WI38 (cell line): Measurements from ENCODE around the gene MGAT1.
A peak's percentile ranks its signal among the peaks of the same experiment; 100 is the strongest.

Source experiments
- H3K4me3 ChIP-seq: 2 replicates; pipeline ENCODE4 v1.5.1; 2011; ENCODE audit warnings: low read depth, mild to moderate bottlenecking, control low read depth, low read length
- TF ChIP-seq, protein P1 (sequence below): IDR thresholded peaks from 2 replicates; pipeline ENCODE4 v1.5.1; 2012; ENCODE audit warnings: low read depth, mild to moderate bottlenecking, control low read depth, low read length

The MGAT1 gene

GRCh38 chr5:180802325-180803180, at the start of gene MGAT1:
MGAT1 (minus strand) TSS chr5:180802806; CDS start chr5:180792971, 9,835 bp downstream.
- TF ChIP-seq, protein P1, sequence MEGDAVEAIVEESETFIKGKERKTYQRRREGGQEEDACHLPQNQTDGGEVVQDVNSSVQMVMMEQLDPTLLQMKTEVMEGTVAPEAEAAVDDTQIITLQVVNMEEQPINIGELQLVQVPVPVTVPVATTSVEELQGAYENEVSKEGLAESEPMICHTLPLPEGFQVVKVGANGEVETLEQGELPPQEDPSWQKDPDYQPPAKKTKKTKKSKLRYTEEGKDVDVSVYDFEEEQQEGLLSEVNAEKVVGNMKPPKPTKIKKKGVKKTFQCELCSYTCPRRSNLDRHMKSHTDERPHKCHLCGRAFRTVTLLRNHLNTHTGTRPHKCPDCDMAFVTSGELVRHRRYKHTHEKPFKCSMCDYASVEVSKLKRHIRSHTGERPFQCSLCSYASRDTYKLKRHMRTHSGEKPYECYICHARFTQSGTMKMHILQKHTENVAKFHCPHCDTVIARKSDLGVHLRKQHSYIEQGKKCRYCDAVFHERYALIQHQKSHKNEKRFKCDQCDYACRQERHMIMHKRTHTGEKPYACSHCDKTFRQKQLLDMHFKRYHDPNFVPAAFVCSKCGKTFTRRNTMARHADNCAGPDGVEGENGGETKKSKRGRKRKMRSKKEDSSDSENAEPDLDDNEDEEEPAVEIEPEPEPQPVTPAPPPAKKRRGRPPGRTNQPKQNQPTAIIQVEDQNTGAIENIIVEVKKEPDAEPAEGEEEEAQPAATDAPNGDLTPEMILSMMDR, result no peak
- peak within 1 kb of the TSS; percentile 88 for H3K4me3 ChIP-seq

- TF ChIP-seq, protein P1, result no peak
- no peak overlapping the region for H3K4me3 ChIP-seq
Measured at GRCh38 chr5:180850434-180851078, 48.0 kb upstream of the MGAT1 start.

GRCh38 chr5:180849827-180850226, 47.2 kb upstream of the MGAT1 start:
- TF ChIP-seq, protein P1, result no peak
- H3K4me3 ChIP-seq, result no peak overlapping the region

DNA sequence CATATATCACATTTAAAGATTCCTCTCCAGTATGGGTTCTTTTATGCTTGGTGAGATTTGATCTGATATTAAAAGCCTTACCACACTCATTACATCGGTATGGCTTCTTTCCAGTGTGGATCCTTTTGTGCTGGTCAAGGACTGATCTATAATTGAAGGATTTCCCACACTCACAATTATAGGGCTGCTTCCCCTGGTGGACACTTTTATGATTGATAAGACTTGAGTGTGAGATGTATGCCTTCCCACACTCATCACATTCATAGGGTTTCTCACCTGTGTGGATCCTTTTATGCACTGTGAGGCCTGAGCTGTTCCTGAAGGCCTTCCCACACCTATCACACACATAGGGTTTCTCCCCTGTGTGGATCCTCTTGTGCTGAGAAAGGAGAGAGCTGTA, 46.3 kb upstream of the MGAT1 start:
- TF ChIP-seq, protein P1, result no peak
- H3K4me3 ChIP-seq, result no peak overlapping the region

DNA sequence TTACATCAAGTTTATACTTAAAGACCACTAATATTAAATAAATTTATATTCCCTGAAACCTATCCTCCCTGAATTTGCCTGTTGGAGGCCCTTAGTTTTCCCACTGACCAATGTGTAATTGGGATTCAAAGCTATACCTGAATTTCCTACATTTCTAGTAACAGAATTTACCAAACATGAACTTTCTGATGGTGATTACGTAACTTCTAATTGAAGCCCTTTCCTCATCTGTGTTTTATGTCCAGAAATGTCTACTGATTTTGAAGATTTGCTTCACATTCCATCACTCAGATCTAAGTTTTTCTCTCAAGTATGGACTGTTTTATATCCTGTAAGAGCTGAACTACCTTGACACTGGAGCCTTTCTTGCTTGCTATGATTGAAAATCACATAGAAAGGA, 45.7 kb upstream of the MGAT1 start:
- TF ChIP-seq, protein P1, result no peak

DNA sequence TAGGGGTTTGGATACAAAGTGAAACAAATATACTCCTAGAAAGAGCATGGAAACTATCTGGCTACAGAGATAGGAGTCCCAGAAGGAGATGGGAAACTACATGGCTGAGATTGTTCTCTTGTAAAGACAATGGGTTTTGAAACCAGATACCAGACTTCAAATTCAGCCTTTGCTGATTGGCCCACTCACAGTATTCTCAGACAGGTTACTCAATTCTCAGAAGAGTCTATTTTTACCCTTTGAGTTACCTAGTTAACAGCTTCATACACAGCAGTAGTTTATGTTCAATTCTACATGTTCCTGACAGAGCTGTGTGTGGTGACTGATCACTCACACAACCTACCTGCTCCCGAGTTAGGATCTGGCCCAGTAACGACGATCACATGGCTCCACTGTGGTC, 44.4 kb upstream of the MGAT1 start:
- TF ChIP-seq, protein P1, result no peak
- no peak overlapping the region for H3K4me3 ChIP-seq

More for the DNA sequence above, 45.7 kb upstream of the MGAT1 start:
- no peak overlapping the region for H3K4me3 ChIP-seq

DNA sequence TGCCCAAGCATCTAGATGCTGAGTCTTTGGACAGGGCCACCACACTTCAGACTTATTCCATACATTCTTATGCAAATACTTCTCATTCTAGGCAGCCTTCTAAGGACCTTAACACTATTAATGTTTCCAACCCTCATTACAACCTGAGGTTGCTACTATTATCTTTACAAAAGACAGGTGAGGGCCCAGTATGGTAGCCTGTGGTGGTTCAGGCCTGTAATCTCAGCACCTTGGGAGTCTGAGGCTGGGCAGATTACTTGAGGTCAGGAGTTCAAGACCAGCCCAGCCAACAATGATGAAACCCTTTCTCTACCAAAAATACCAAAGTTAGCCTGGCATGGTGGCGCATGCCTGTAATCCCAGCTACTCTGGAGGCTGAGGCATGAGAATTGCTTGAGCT, 42.3 kb upstream of the MGAT1 start:
- H3K4me3 ChIP-seq, result no peak overlapping the region
- TF ChIP-seq, protein P1, result no peak
